PC-9 (cell line): ENCODE data around the gene SMCP.

Experiments
- CTCF ChIP-seq: fragments of 200-600 bp; sonication (generic); conservative IDR thresholded peaks from 2 replicates; pipeline ENCODE4 v1.6.1; 2017; ENCODE audit warnings: mixed run types, antibody characterized with exemption, mild to moderate bottlenecking, moderate library complexity
- EZH2 ChIP-seq: fragments of 200-600 bp; sonication (generic); IDR thresholded peaks from 2 replicates; pipeline ENCODE4 v1.8.0; 2017; ENCODE audit warnings: antibody characterized with exemption, low read depth

DNA sequence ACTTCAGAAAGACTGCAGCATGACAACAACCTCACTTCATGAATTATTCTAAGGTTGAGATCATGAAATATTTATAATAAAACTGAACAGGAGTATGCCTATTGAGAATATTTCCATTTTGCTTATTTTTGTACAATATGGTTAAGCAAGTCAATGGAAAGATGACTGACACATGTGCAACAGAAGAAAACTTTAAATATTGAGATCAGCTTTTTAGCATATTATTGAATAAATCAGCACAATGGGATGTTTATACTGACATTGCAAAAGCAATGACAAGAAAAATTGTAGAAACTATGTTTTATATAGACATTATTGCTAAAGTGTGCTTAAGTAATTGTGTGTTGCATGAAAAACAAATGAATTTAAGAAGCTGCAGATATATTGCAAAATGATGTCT lies 13.7 kb upstream of the SMCP start:
- TF ChIP-seq CTCF (no peak), EZH2 (no peak)
